Mesenchymal stem cell (in vitro differentiated cells and primary cell): ENCODE data around the gene IST1.

Experiments
- DNase-seq: peaks from one replicate; pipeline ENCODE4 v3.0.0-alpha.2; 2013
- H2AFZ ChIP-seq: one replicate; pipeline ENCODE4 v1.6.1; 2013; ENCODE audit warnings: low read depth, mild to moderate bottlenecking, control low read depth, inconsistent platforms, low read length, moderate library complexity
- H2AK5ac ChIP-seq: 2 replicates; pipeline ENCODE4 v1.6.1; 2013; ENCODE audit warnings: low read length, moderate library complexity, mild to moderate bottlenecking, inconsistent platforms; ENCODE audit not compliant: severe bottlenecking
- H2BK120ac ChIP-seq: one replicate; pipeline ENCODE4 v1.6.1; 2013; ENCODE audit warnings: low read depth, mild to moderate bottlenecking, inconsistent platforms, low read length, moderate library complexity
- H2BK12ac ChIP-seq, 2 experiments: one replicate each; pipeline ENCODE4 v1.6.1; 2013; ENCODE audit warnings: inconsistent platforms in 2 of 2, low read length in 2 of 2, mild to moderate bottlenecking in 2 of 2, moderate library complexity in 2 of 2, control low read depth in 1 of 2
- H2BK15ac ChIP-seq: one replicate; pipeline ENCODE4 v1.6.1; 2013; ENCODE audit warnings: mild to moderate bottlenecking, low read depth, inconsistent platforms; ENCODE audit not compliant: poor library complexity, severe bottlenecking
- H2BK5ac ChIP-seq: 2 replicates; pipeline ENCODE4 v1.6.1; 2013; ENCODE audit warnings: low read depth, mild to moderate bottlenecking, low read length, control low read depth, inconsistent platforms; ENCODE audit not compliant: poor library complexity, severe bottlenecking
- H3K14ac ChIP-seq, 2 experiments: one replicate each; pipeline ENCODE4 v1.6.1; 2013; ENCODE audit warnings: inconsistent platforms in 2 of 2, low read length in 2 of 2, control low read depth in 1 of 2, mild to moderate bottlenecking in 1 of 2, moderate library complexity in 1 of 2
- H3K18ac ChIP-seq, 2 experiments: one replicate each; pipeline ENCODE4 v1.6.1; 2013; ENCODE audit warnings: inconsistent platforms in 2 of 2, low read length in 2 of 2, control low read depth in 1 of 2, low read depth in 1 of 2, mild to moderate bottlenecking in 1 of 2
- H3K23ac ChIP-seq, 2 experiments: one replicate each; pipeline ENCODE4 v1.6.1; 2013; ENCODE audit warnings: inconsistent platforms in 2 of 2, low read length in 2 of 2, mild to moderate bottlenecking in 2 of 2, moderate library complexity in 2 of 2, control low read depth in 1 of 2
- H3K27ac ChIP-seq: 2 replicates; pipeline ENCODE4 v1.5.1; 2013; ENCODE audit warnings: mild to moderate bottlenecking, moderate library complexity, low read length, control low read depth, inconsistent platforms; ENCODE audit not compliant: poor library complexity, severe bottlenecking
- H3K27me3 ChIP-seq, 2 experiments: 2 replicates each; pipeline versions ENCODE4 v1.6.1 to v1.7.0; 2013; ENCODE audit warnings: low read length in 2 of 2, mild to moderate bottlenecking in 2 of 2, moderate library complexity in 2 of 2, control low read depth in 1 of 2, inconsistent platforms in 1 of 2; ENCODE audit not compliant: control insufficient read depth in 1 of 2, insufficient read depth in 1 of 2
- H3K36me3 ChIP-seq, 2 experiments: 2 replicates each; pipeline versions ENCODE4 v1.6.1 to v1.7.0; 2013; ENCODE audit warnings: low read length in 2 of 2, control low read depth in 1 of 2, inconsistent platforms in 1 of 2, low read depth in 1 of 2, mild to moderate bottlenecking in 1 of 2; ENCODE audit not compliant: insufficient read depth in 2 of 2, control insufficient read depth in 1 of 2
- H3K4ac ChIP-seq, 2 experiments: one replicate each; pipeline ENCODE4 v1.6.1; 2013; ENCODE audit warnings: inconsistent platforms in 2 of 2, low read length in 2 of 2, mild to moderate bottlenecking in 2 of 2, moderate library complexity in 2 of 2, control low read depth in 1 of 2, low read depth in 1 of 2
- H3K4me1 ChIP-seq: 2 replicates; pipeline ENCODE4 v1.6.1; 2013; ENCODE audit warnings: low read depth, low read length, control low read depth; ENCODE audit not compliant: control insufficient read depth, insufficient read depth
- H3K4me2 ChIP-seq: 2 replicates; pipeline ENCODE4 v1.6.1; 2013; ENCODE audit warnings: low read length, mild to moderate bottlenecking, inconsistent platforms; ENCODE audit not compliant: poor library complexity, severe bottlenecking
- H3K4me3 ChIP-seq, 2 experiments: 2 replicates each; pipeline versions ENCODE4 v1.5.1 to v1.7.0; 2013; ENCODE audit warnings: low read length in 2 of 2, mild to moderate bottlenecking in 2 of 2, control low read depth in 1 of 2, low read depth in 1 of 2; ENCODE audit not compliant: insufficient read depth in 1 of 2
- H3K79me1 ChIP-seq: replicated peaks from 2 replicates; pipeline ENCODE4 v1.6.1; 2013; ENCODE audit warnings: mild to moderate bottlenecking, control low read depth, low read length, inconsistent platforms; ENCODE audit not compliant: poor library complexity, severe bottlenecking
- H3K9ac ChIP-seq: 2 replicates; pipeline ENCODE4 v1.7.0; 2013; ENCODE audit warnings: mild to moderate bottlenecking, low read length, moderate library complexity
- H3K9me3 ChIP-seq: 2 replicates; pipeline ENCODE4 v1.7.0; 2013; ENCODE audit warnings: mild to moderate bottlenecking, low read length; ENCODE audit not compliant: control insufficient read depth
- H4K8ac ChIP-seq: one replicate; pipeline ENCODE4 v1.6.1; 2013; ENCODE audit warnings: inconsistent platforms, mild to moderate bottlenecking, low read length, moderate library complexity
- H4K91ac ChIP-seq: one replicate; pipeline ENCODE4 v1.6.1; 2013; ENCODE audit warnings: mild to moderate bottlenecking, low read length, inconsistent platforms
- WGBS: methylation state at CpG from one replicate; pipeline ENCODE4 v1.1.7; 2013; ENCODE audit warnings: mixed read lengths; 5-methylcytosine and 5-hydroxymethylcytosine counted together

Gene IST1

GRCh38 chr16:71916397-71916920 lies 21.1 kb downstream of the IST1 start:
- H3K9ac ChIP-seq, result no peak overlapping the region
- H3K4me1 ChIP-seq, result peaks cover 9% of the 10 kb centered on the region
- H2AFZ ChIP-seq, result no peak overlapping the region
- H3K27ac ChIP-seq, result no peak overlapping the region
- no peak overlapping the region for H3K14ac ChIP-seq
- H3K27me3 ChIP-seq, result no peaks in the 10 kb centered on the region
- H4K91ac ChIP-seq, result no peak overlapping the region
- no peak overlapping the region for H3K18ac ChIP-seq
- H3K36me3 ChIP-seq, result peaks cover 32 to 55% of the 10 kb centered on the region in 2 experiments
- peaks cover 15% of the 10 kb centered on the region for H3K79me1 ChIP-seq
- H3K4me3 ChIP-seq, result no peak overlapping the region
- H2AK5ac ChIP-seq, result no peak overlapping the region
- H2BK12ac ChIP-seq, result no peak overlapping the region
- H3K4ac ChIP-seq, result no peak overlapping the region
- H2BK120ac ChIP-seq, result no peak overlapping the region
- WGBS, result 98% methylated on average over 8 of the region's 11 CpGs
- no peak overlapping the region for H4K8ac ChIP-seq
- no peak overlapping the region for H2BK15ac ChIP-seq
- H3K4me2 ChIP-seq, result no peak overlapping the region
- H3K9me3 ChIP-seq, result peaks cover 17% of the 10 kb centered on the region
- no peak overlapping the region for H2BK5ac ChIP-seq
- DNase-seq, result no peak
- H3K23ac ChIP-seq, result no peak overlapping the region

GRCh38 chr16:71917900-71918299 lies 22.6 kb downstream of the IST1 start:
- Histone ChIP-seq H3K27ac (no peak overlapping the region), H3K27me3 (no peaks in the 10 kb centered on the region), H2BK12ac (no peak overlapping the region), H3K9ac (no peak overlapping the region), H2BK5ac (no peak overlapping the region), H3K9me3 (peaks cover 17% of the 10 kb centered on the region), H2AK5ac (no peak overlapping the region), H3K4me2 (no peak overlapping the region), H3K79me1 (peaks cover 20% of the 10 kb centered on the region), H3K4ac (no peak overlapping the region), H3K36me3 (peaks cover 39 to 65% of the 10 kb centered on the region in 2 experiments), H3K4me1 (peaks cover 6% of the 10 kb centered on the region), H4K8ac (no peak overlapping the region), H4K91ac (no peak overlapping the region), H3K23ac (no peak overlapping the region), H3K18ac (no peak overlapping the region), H3K14ac (no peak overlapping the region), H2AFZ (no peak overlapping the region), H2BK120ac (no peak overlapping the region), H3K4me3 (no peak overlapping the region), H2BK15ac (no peak overlapping the region)
- 27% methylated on average over 4 of the region's 6 CpGs for WGBS
- DNase-seq, result peak; percentile 76

- Histone ChIP-seq H4K8ac (no peak overlapping the region), H3K9ac (no peak overlapping the region), H3K27ac (no peak overlapping the region), H3K4me2 (no peak overlapping the region), H3K9me3 (peaks cover 17% of the 10 kb centered on the region), H2BK120ac (no peak overlapping the region), H3K27me3 (no peaks in the 10 kb centered on the region), H3K14ac (no peak overlapping the region), H3K36me3 (peaks cover 41 to 76% of the 10 kb centered on the region in 2 experiments), H2AK5ac (no peak overlapping the region), H3K4ac (no peak overlapping the region), H3K4me3 (no peak overlapping the region), H3K18ac (no peak overlapping the region), H2BK12ac (no peak overlapping the region), H4K91ac (peak overlapping the region; percentile 23), H3K79me1 (peaks cover 20% of the 10 kb centered on the region), H2BK15ac (no peak overlapping the region), H2AFZ (no peak overlapping the region), H2BK5ac (no peak overlapping the region), H3K4me1 (peaks cover 6% of the 10 kb centered on the region), H3K23ac (no peak overlapping the region)
- 68% methylated on average over 3 of the region's 3 CpGs for WGBS
- DNase-seq, result no peak
Measured at GRCh38 chr16:71919035-71919434, 23.7 kb downstream of the IST1 start.

GRCh38 chr16:71920658-71921057 lies 25.3 kb downstream of the IST1 start:
- WGBS, result 91% methylated on average over 1 of the region's 2 CpGs
- H2BK12ac ChIP-seq, result no peak overlapping the region

More at GRCh38 chr16:71920658-71921057, 25.3 kb downstream of the IST1 start:
- Histone ChIP-seq H4K91ac (no peak overlapping the region), H3K18ac (no peak overlapping the region), H2BK5ac (no peak overlapping the region), H3K23ac (peak overlapping the region in 1 of 2 experiments; percentile 79), H3K27me3 (no peaks in the 10 kb centered on the region), H3K4me1 (peaks cover 10% of the 10 kb centered on the region), H3K4ac (no peak overlapping the region), H2AFZ (no peak overlapping the region), H3K4me3 (no peak overlapping the region), H3K27ac (no peak overlapping the region), H3K4me2 (no peak overlapping the region), H2BK120ac (no peak overlapping the region), H3K9me3 (peaks cover 17% of the 10 kb centered on the region), H3K79me1 (peaks cover 23% of the 10 kb centered on the region), H3K9ac (no peak overlapping the region), H3K36me3 (peaks cover 53 to 86% of the 10 kb centered on the region in 2 experiments), H2AK5ac (no peak overlapping the region), H2BK15ac (no peak overlapping the region), H3K14ac (no peak overlapping the region), H4K8ac (no peak overlapping the region)
- no peak for DNase-seq
